IPS-15b (cell line): Measurements from ENCODE around the gene RASIP1.
"Not testable (repeated sequence)": the region's sequence is repeated elsewhere in the genome, so short reads cannot be mapped to it uniquely, and the experiment has no call there.

Source experiments
- H3K27me3 ChIP-seq: one replicate; pipeline ENCODE4 v1.6.1; 2013; ENCODE audit warnings: low read length; ENCODE audit not compliant: control insufficient read depth, insufficient read depth
- H3K36me3 ChIP-seq: one replicate; pipeline ENCODE4 v1.6.1; 2013; ENCODE audit warnings: low read length; ENCODE audit not compliant: control insufficient read depth, insufficient read depth
- H3K4me1 ChIP-seq: one replicate; pipeline ENCODE4 v1.6.1; 2013; ENCODE audit warnings: mild to moderate bottlenecking, low read length; ENCODE audit not compliant: control insufficient read depth, insufficient read depth
- H3K4me3 ChIP-seq: one replicate; pipeline ENCODE4 v1.5.1; 2013; ENCODE audit warnings: low read depth, low read length
- H3K9ac ChIP-seq: one replicate; pipeline ENCODE4 v1.6.1; 2013; ENCODE audit warnings: low read depth, mild to moderate bottlenecking, low read length
- H3K9me3 ChIP-seq: one replicate; pipeline ENCODE4 v1.6.1; 2013; ENCODE audit warnings: mild to moderate bottlenecking, low read length; ENCODE audit not compliant: control insufficient read depth, insufficient read depth

RASIP1 gene

GRCh38 chr19:48740164-48740972, at the start of gene RASIP1:
Gene RASIP1, minus strand, starts transcription at chr19:48740610. Its CDS starts 328 bp downstream, at chr19:48740282.
- peaks cover 8% of the 10 kb centered on the region for H3K4me1 ChIP-seq
- H3K9me3 ChIP-seq, result no peaks in the 10 kb centered on the region
- no peaks in the 10 kb centered on the region for H3K36me3 ChIP-seq
- H3K27me3 ChIP-seq, result peaks cover 19% of the 10 kb centered on the region
- no peak within 1 kb of the TSS for H3K9ac ChIP-seq
- H3K4me3 ChIP-seq, result peak within 1 kb of the TSS; percentile 48

GRCh38 chr19:48787331-48787730, 46.9 kb upstream of the RASIP1 start:
- H3K9me3 ChIP-seq, H3K36me3 ChIP-seq, H3K4me1 ChIP-seq, H3K27me3 ChIP-seq, H3K4me3 ChIP-seq, H3K9ac ChIP-seq: not testable (repeated sequence)

- H3K36me3 ChIP-seq, H3K9ac ChIP-seq, H3K4me1 ChIP-seq, H3K27me3 ChIP-seq, H3K9me3 ChIP-seq, H3K4me3 ChIP-seq: not testable (repeated sequence)
Observed at GRCh38 chr19:48786422-48786821, 46.0 kb upstream of the RASIP1 start.

GRCh38 chr19:48784527-48784926, 44.1 kb upstream of the RASIP1 start:
- no peak overlapping the region for H3K4me3 ChIP-seq
- H3K9ac ChIP-seq, result no peak overlapping the region
- no peaks in the 10 kb centered on the region for H3K36me3 ChIP-seq
- peaks cover 4% of the 10 kb centered on the region for H3K27me3 ChIP-seq
- H3K4me1 ChIP-seq, result no peaks in the 10 kb centered on the region
- H3K9me3 ChIP-seq, result no peaks in the 10 kb centered on the region

GRCh38 chr19:48780631-48781391, 40.4 kb upstream of the RASIP1 start:
- H3K9ac ChIP-seq, result no peak overlapping the region
- H3K4me1 ChIP-seq, result no peaks in the 10 kb centered on the region

GRCh38 chr19:48779636-48780035, 39.2 kb upstream of the RASIP1 start:
- no peaks in the 10 kb centered on the region for H3K36me3 ChIP-seq
- peaks cover 4% of the 10 kb centered on the region for H3K27me3 ChIP-seq
- H3K9me3 ChIP-seq, result no peaks in the 10 kb centered on the region
- H3K4me3 ChIP-seq, result no peak overlapping the region
- no peaks in the 10 kb centered on the region for H3K4me1 ChIP-seq
- H3K9ac ChIP-seq, result no peak overlapping the region

More at GRCh38 chr19:48780631-48781391, 40.4 kb upstream of the RASIP1 start:
- no peak overlapping the region for H3K4me3 ChIP-seq
- H3K9me3 ChIP-seq, result no peaks in the 10 kb centered on the region
- H3K36me3 ChIP-seq, result no peaks in the 10 kb centered on the region
- H3K27me3 ChIP-seq, result peaks cover 4% of the 10 kb centered on the region

GRCh38 chr19:48777720-48778119, 37.3 kb upstream of the RASIP1 start:
- Histone ChIP-seq H3K27me3 (peaks cover 4% of the 10 kb centered on the region), H3K9me3 (no peaks in the 10 kb centered on the region), H3K4me1 (no peaks in the 10 kb centered on the region), H3K4me3 (no peak overlapping the region), H3K36me3 (no peaks in the 10 kb centered on the region), H3K9ac (no peak overlapping the region)

GRCh38 chr19:48777139-48777538, 36.7 kb upstream of the RASIP1 start:
- Histone ChIP-seq H3K4me3 (no peak overlapping the region), H3K36me3 (no peaks in the 10 kb centered on the region), H3K9ac (no peak overlapping the region), H3K4me1 (no peaks in the 10 kb centered on the region), H3K9me3 (no peaks in the 10 kb centered on the region), H3K27me3 (peaks cover 4% of the 10 kb centered on the region)

GRCh38 chr19:48772503-48772953, 32.1 kb upstream of the RASIP1 start:
- Histone ChIP-seq H3K4me3 (no peak overlapping the region), H3K9me3 (no peaks in the 10 kb centered on the region), H3K36me3 (no peaks in the 10 kb centered on the region), H3K9ac (no peak overlapping the region), H3K27me3 (no peaks in the 10 kb centered on the region), H3K4me1 (no peaks in the 10 kb centered on the region)

GRCh38 chr19:48770734-48771472, 30.5 kb upstream of the RASIP1 start:
- Histone ChIP-seq H3K27me3 (no peaks in the 10 kb centered on the region), H3K4me1 (no peaks in the 10 kb centered on the region), H3K36me3 (no peaks in the 10 kb centered on the region), H3K9me3 (no peaks in the 10 kb centered on the region), H3K9ac (no peak overlapping the region), H3K4me3 (no peak overlapping the region)

- H3K36me3 ChIP-seq, result no peaks in the 10 kb centered on the region
- H3K9ac ChIP-seq, result no peak overlapping the region
- no peaks in the 10 kb centered on the region for H3K27me3 ChIP-seq
- no peaks in the 10 kb centered on the region for H3K9me3 ChIP-seq
- no peak overlapping the region for H3K4me3 ChIP-seq
- no peaks in the 10 kb centered on the region for H3K4me1 ChIP-seq
Observed at GRCh38 chr19:48770266-48770665, 29.9 kb upstream of the RASIP1 start.
